B cell (primary cell): Measurements from ENCODE around the gene EPB41L2. TPM values are rescaled to one million over a fixed set of nuclear protein-coding genes. Genes with fewer than 3 reads are reported as not detected.

ENCODE experiments used
- ATAC-seq: fragments of 200-7000 bp; cut with Tn5 transposase; one replicate; pipeline ENCODE4 v1.10.0; 2021; ENCODE audit warnings: low read depth, mild to moderate bottlenecking, moderate number of reproducible peaks, moderate library complexity
- CTCF ChIA-PET: fragments of 350-600 bp; sonication (Branson Sonifier 250); formaldehyde crosslinking; loops from one replicate; lab custom pipeline; 2021; ENCODE audit warnings: antibody characterized with exemption, inconsistent platforms; lab: Charles Lee
- POLR2A ChIA-PET: fragments of 350-600 bp; sonication (Branson Sonifier 250); formaldehyde crosslinking; loops from one replicate; lab custom pipeline; 2021; ENCODE audit warnings: antibody characterized with exemption; lab: Charles Lee
- DNase-seq: peaks from one replicate; pipeline ENCODE4 v3.0.0; 2013
- H2AFZ ChIP-seq: 2 replicates; pipeline ENCODE4 v1.6.1; 2012; ENCODE audit warnings: mild to moderate bottlenecking, low read depth, low read length; ENCODE audit not compliant: insufficient read depth, poor library complexity, severe bottlenecking
- H3K27ac ChIP-seq, 2 donors: 1 replicate in 1 of 2; 2 replicates in 1 of 2; pipeline ENCODE4 v1.5.1; 2012 to 2013; ENCODE audit warnings: low read length in 2 of 2, mild to moderate bottlenecking in 2 of 2, moderate library complexity in 1 of 2
- H3K27me3 ChIP-seq, 4 experiments: fragments of 200-600 bp in 1 of 4; sonication (generic) in 1 of 4; replicated peaks in 1 of 4; 1 replicate in 2 of 4; 2 replicates in 2 of 4; pipeline versions ENCODE4 v1.6.1 to v1.7.0; 2013 to 2016; ENCODE audit warnings: low read length in 3 of 4, mild to moderate bottlenecking in 2 of 4, mixed read lengths in 1 of 4, moderate library complexity in 1 of 4; ENCODE audit not compliant: insufficient read depth in 4 of 4, control insufficient read depth in 3 of 4; ENCODE audit errors: control extremely low read depth in 1 of 4
- H3K36me3 ChIP-seq, 2 experiments: replicated peaks in 1 of 2; 1 replicate in 1 of 2; 2 replicates in 1 of 2; pipeline versions ENCODE4 v1.6.1 to v1.7.1; 2013; ENCODE audit warnings: low read length in 1 of 2; ENCODE audit not compliant: insufficient read depth in 2 of 2, control insufficient read depth in 1 of 2; ENCODE audit errors: control extremely low read depth in 1 of 2, extremely low read depth in 1 of 2
- H3K4me1 ChIP-seq, 2 donors: fragments of 200-600 bp in 1 of 2; sonication (generic) in 1 of 2; 1 replicate in 1 of 2; 2 replicates in 1 of 2; pipeline versions ENCODE4 v1.5.1 to v1.6.1; 2013 to 2017; ENCODE audit warnings: low read length in 2 of 2; ENCODE audit not compliant: control insufficient read depth in 2 of 2, insufficient read depth in 2 of 2
- H3K4me2 ChIP-seq: replicated peaks from 2 replicates; pipeline ENCODE3; 2012; ENCODE audit warnings: mild to moderate bottlenecking, low read depth, low read length; ENCODE audit not compliant: poor library complexity, severe bottlenecking
- H3K4me3 ChIP-seq, 5 experiments: fragments of 200-600 bp in 1 of 5; sonication (generic) in 1 of 5; 1 replicate in 3 of 5; 2 replicates in 2 of 5; pipeline versions ENCODE4 v1.5.1 to v1.7.0; 2011 to 2016; ENCODE audit warnings: low read length in 4 of 5, mild to moderate bottlenecking in 4 of 5, low read depth in 2 of 5, control low read depth in 1 of 5, moderate library complexity in 1 of 5; ENCODE audit not compliant: insufficient read depth in 1 of 5; ENCODE audit errors: control extremely low read depth in 1 of 5, extremely low read depth in 1 of 5
- H3K79me2 ChIP-seq: fragments of 200-600 bp; sonication (generic); one replicate; pipeline ENCODE4 v1.6.0; 2016; ENCODE audit warnings: low read length; ENCODE audit not compliant: control insufficient read depth, insufficient read depth
- H3K9ac ChIP-seq: fragments of 200-600 bp; sonication (generic); 2 replicates; pipeline ENCODE4 v1.6.1; 2017; ENCODE audit warnings: mild to moderate bottlenecking, low read length, moderate library complexity
- H3K9me3 ChIP-seq, 3 donors: one replicate each; pipeline versions ENCODE4 v1.6.1 to v1.7.1; 2013; ENCODE audit warnings: low read length in 2 of 3; ENCODE audit not compliant: control insufficient read depth in 2 of 3, insufficient read depth in 1 of 3; ENCODE audit errors: control extremely low read depth in 1 of 3
- H4K20me1 ChIP-seq: 2 replicates; pipeline ENCODE4 v1.6.0; 2012; ENCODE audit warnings: mild to moderate bottlenecking, low read length; ENCODE audit not compliant: insufficient read depth, control insufficient read depth, poor library complexity, severe bottlenecking
- H3K27ac Mint-ChIP-seq: one replicate; pipeline ENCODE4 v1.8.0; 2021; ENCODE audit warnings: mixed read lengths
- H3K27me3 Mint-ChIP-seq: one replicate; pipeline ENCODE4 v1.8.0; 2021; ENCODE audit warnings: mixed read lengths
- H3K4me1 Mint-ChIP-seq: one replicate; pipeline ENCODE4 v1.8.0; 2021; ENCODE audit warnings: mixed read lengths
- H3K4me3 Mint-ChIP-seq: one replicate; pipeline ENCODE4 v1.8.0; 2021; ENCODE audit warnings: mixed read lengths
- H3K9me3 Mint-ChIP-seq: one replicate; pipeline ENCODE4 v1.8.0; 2022; ENCODE audit warnings: mixed read lengths; ENCODE audit not compliant: insufficient read depth
- EZH2 ChIP-seq: IDR thresholded peaks from 2 replicates; pipeline ENCODE4 v1.6.1; 2012; ENCODE audit warnings: borderline replicate concordance, low read depth, mild to moderate bottlenecking, moderate library complexity, low read length; ENCODE audit not compliant: insufficient read depth, poor library complexity, severe bottlenecking
- WGBS: methylation state at CpG from one replicate; pipeline ENCODE4 v1.1.5; 2013; ENCODE audit warnings: missing lambda C conversion rate; ENCODE audit not compliant: insufficient coverage; 5-methylcytosine and 5-hydroxymethylcytosine counted together
- intact Hi-C: fragments of 100-400 bp; cut with micrococcal nuclease; formaldehyde crosslinking; loops from one replicate; pipeline ENCODE4 v1.10.0; 2022
- polyA plus RNA-seq: library from polyadenylated mRNA; depleted of rRNA; stranded (reverse); fragments of >200 nt; gene quantifications from 2 replicates; pipeline ENCODE4 v1.2.3, GENCODE V29; 2012
- total RNA-seq, 2 donors: library from RNA; stranded (reverse); fragments of 120-200 nt in 1 of 2; gene quantifications; 1 replicate in 1 of 2; 2 replicates in 1 of 2; pipeline versions ENCODE4 v1.2.3 to v1.2.4, GENCODE V29; 2013 to 2022
- TF ChIP-seq, protein P1 (sequence below): fragments of 200-600 bp; IDR thresholded peaks from one replicate; pipeline ENCODE4 v1.8.0; 2022; ENCODE audit warnings: antibody characterized with exemption, mild to moderate bottlenecking

EPB41L2 gene
- total and polyA plus RNA-seq, 2 donors (not counting 1 experiment from before 2014, with no cell fraction given): 17.8 to 61.0 TPM

GRCh38 chr6:130931683-130932082, 131.4 kb downstream of the EPB41L2 start:
- POLR2A ChIA-PET: no interaction called here
- no peaks in the 10 kb centered on the region for H4K20me1 ChIP-seq
- CTCF ChIA-PET: no interaction called here
- Mint-ChIP-seq H3K4me3 (no peak overlapping the region), H3K27me3 (no peaks in the 10 kb centered on the region), H3K9me3 (no peaks in the 10 kb centered on the region), H3K27ac (no peak overlapping the region), H3K4me1 (no peaks in the 10 kb centered on the region)
- H3K79me2 ChIP-seq: peaks cover 5% of the 10 kb centered on the region
- no peak overlapping the region for H2AFZ ChIP-seq
- no peak overlapping the region for H3K4me3 ChIP-seq
- H3K36me3 ChIP-seq: peaks cover 0 to 2% of the 10 kb centered on the region in 2 experiments
- DNase-seq (no peak), ATAC-seq (no peak)
- 92% methylated on average over 2 of the region's 4 CpGs for WGBS
- no peak overlapping the region for H3K4me2 ChIP-seq
- no peak for TF ChIP-seq EZH2
- TF ChIP-seq, protein P1, sequence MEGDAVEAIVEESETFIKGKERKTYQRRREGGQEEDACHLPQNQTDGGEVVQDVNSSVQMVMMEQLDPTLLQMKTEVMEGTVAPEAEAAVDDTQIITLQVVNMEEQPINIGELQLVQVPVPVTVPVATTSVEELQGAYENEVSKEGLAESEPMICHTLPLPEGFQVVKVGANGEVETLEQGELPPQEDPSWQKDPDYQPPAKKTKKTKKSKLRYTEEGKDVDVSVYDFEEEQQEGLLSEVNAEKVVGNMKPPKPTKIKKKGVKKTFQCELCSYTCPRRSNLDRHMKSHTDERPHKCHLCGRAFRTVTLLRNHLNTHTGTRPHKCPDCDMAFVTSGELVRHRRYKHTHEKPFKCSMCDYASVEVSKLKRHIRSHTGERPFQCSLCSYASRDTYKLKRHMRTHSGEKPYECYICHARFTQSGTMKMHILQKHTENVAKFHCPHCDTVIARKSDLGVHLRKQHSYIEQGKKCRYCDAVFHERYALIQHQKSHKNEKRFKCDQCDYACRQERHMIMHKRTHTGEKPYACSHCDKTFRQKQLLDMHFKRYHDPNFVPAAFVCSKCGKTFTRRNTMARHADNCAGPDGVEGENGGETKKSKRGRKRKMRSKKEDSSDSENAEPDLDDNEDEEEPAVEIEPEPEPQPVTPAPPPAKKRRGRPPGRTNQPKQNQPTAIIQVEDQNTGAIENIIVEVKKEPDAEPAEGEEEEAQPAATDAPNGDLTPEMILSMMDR: no peak
- H3K9me3 ChIP-seq: peaks cover 0 to 1% (median 0%) of the 10 kb centered on the region in 3 donors
- H3K27ac ChIP-seq: no peak overlapping the region
- intact Hi-C loops: no loop called here
- no peaks in the 10 kb centered on the region for H3K27me3 ChIP-seq
- no peak overlapping the region for H3K9ac ChIP-seq
- no peaks in the 10 kb centered on the region for H3K4me1 ChIP-seq

DNA sequence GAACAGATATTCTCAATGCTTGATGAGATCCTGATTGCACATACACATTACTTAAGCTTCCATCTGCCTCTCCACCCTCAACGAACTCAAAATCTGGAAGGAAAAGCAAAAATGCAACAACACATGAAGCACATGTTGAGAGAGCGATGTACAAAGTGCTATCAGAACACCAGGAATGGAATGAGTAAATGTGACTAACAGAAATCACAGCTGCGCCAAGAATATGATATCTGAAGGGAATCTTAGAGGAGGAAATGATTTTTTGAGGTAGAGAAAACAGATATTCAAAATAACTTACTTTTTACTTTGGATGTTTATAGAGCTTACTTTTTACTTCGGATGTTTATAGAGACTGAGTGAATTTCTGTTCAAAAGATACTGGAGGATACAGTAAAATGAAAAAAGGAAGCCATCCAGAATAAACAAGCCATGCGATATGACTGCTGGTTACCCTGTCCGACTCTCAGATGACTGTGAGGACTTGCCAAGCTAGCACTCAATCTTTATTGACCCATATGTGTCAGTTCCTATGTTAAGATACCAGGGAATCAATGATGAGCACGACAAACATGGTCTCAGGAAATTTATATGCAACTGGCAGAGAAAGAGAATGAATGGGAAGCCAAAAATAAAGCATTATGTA, 133.9 kb downstream of the EPB41L2 start:
- Histone ChIP-seq H4K20me1 (no peaks in the 10 kb centered on the region), H3K36me3 (peaks cover 2 to 5% of the 10 kb centered on the region in 2 experiments), H3K79me2 (peaks cover 5% of the 10 kb centered on the region), H3K9ac (no peak overlapping the region), H2AFZ (no peak overlapping the region), H3K4me3 (no peak overlapping the region), H3K9me3 (peaks cover 0 to 1% (median 0%) of the 10 kb centered on the region in 3 donors), H3K27ac (no peak overlapping the region), H3K4me2 (no peak overlapping the region), H3K4me1 (no peaks in the 10 kb centered on the region), H3K27me3 (no peaks in the 10 kb centered on the region)
- ATAC-seq (no peak), DNase-seq (no peak)
- TF ChIP-seq, protein P1: no peak
- no peak for TF ChIP-seq EZH2
- intact Hi-C loops: no loop called here
- ChIA-PET CTCF (interaction anchor here (0.9 kb wide), 1 partner anchor 18 kb away, joined by 3 read pairs; no protein-coding TSS in a partner anchor), POLR2A (interaction anchor here (0.6 kb wide), 1 partner anchor 133 kb away, joined by 5 read pairs; no protein-coding TSS in a partner anchor)
- Mint-ChIP-seq H3K27me3 (no peaks in the 10 kb centered on the region), H3K27ac (no peak overlapping the region), H3K9me3 (no peaks in the 10 kb centered on the region), H3K4me3 (no peak overlapping the region), H3K4me1 (no peaks in the 10 kb centered on the region)
- 93% methylated on average over 2 of the region's 7 CpGs for WGBS
